Measurements from ENCODE around the gene LDHA. TPM values are rescaled to one million over a fixed set of nuclear protein-coding genes. Genes with fewer than 3 reads are reported as not detected.

The LDHA gene
- total and polyA plus RNA-seq, 7 experiments from 2014 or later = 89.5 to 1,229 (median 275) TPM

- no peaks in the 10 kb centered on the region for H3K27me3 Mint-ChIP-seq
- H3K4me3 ChIP-seq (ENCODE audit: low read length) = no peak overlapping the region
- ATAC-seq = no peak
Observed at GRCh38 chr11:18416459-18416858, 22.1 kb downstream of the LDHA start.

GRCh38 chr11:18419040-18419439, 24.7 kb downstream of the LDHA start:
- Mint-ChIP-seq H3K4me1 (peaks cover 2 to 12% (median 11%) of the 10 kb centered on the region in 7 donors), H3K27me3 (peaks cover 0 to 2% (median 0%) of the 10 kb centered on the region in 5 donors), H3K4me3 (no peak overlapping the region), H3K27ac (no peak overlapping the region), H3K36me3 (no peaks in the 10 kb centered on the region), H3K9me3 (no peaks in the 10 kb centered on the region)
- Histone ChIP-seq H3K9me3 (ENCODE audit: control insufficient read depth in 2 of 3, low read length in 3 of 3) (no peaks in the 10 kb centered on the region), H3K4me1 (ENCODE audit: control insufficient read depth in 2 of 2, insufficient read depth in 2 of 2, low read length in 2 of 2) (no peaks in the 10 kb centered on the region), H3K36me3 (ENCODE audit: control insufficient read depth in 2 of 3, insufficient read depth in 3 of 3, low read length in 3 of 3) (no peaks in the 10 kb centered on the region), H3K4me3 (ENCODE audit: low read length) (no peak overlapping the region), H3K27me3 (ENCODE audit: control insufficient read depth in 2 of 2, insufficient read depth in 2 of 2, low read length in 2 of 2) (no peaks in the 10 kb centered on the region), H3K27ac (ENCODE audit: low read depth, low read length) (no peak overlapping the region)
- intact Hi-C loops (cut with micrococcal nuclease) = no loop called here
- ATAC-seq = no peak
- DNase-seq = no peak
- ChIA-PET POLR2A (interaction anchor here (0.6 kb wide), 1 partner anchor 43 kb away, joined by 4 read pairs; no protein-coding TSS in a partner anchor), CTCF (no interaction called here)

More at GRCh38 chr11:18416459-18416858, 22.1 kb downstream of the LDHA start:
- CTCF ChIA-PET = interaction anchor here (0.6 kb wide), 1 partner anchor 140 kb away, joined by 3 read pairs; no protein-coding TSS in a partner anchor
- H3K9me3 Mint-ChIP-seq = no peaks in the 10 kb centered on the region
- H3K36me3 Mint-ChIP-seq = no peaks in the 10 kb centered on the region
- POLR2A ChIA-PET = no interaction called here
- no peak overlapping the region for H3K4me3 Mint-ChIP-seq
- H3K27ac ChIP-seq (ENCODE audit: low read depth, low read length) = no peak overlapping the region
- H3K4me1 ChIP-seq (ENCODE audit: control insufficient read depth in 2 of 2, insufficient read depth in 2 of 2, low read length in 2 of 2) = no peaks in the 10 kb centered on the region
- no peaks in the 10 kb centered on the region for H3K36me3 ChIP-seq (ENCODE audit: control insufficient read depth in 2 of 3, insufficient read depth in 3 of 3, low read length in 3 of 3)
- no peak for DNase-seq
- intact Hi-C loops (cut with micrococcal nuclease) = no loop called here
- H3K27ac Mint-ChIP-seq = no peak overlapping the region
- peaks cover 4 to 21% (median 11%) of the 10 kb centered on the region in 7 donors for H3K4me1 Mint-ChIP-seq
- no peaks in the 10 kb centered on the region for H3K9me3 ChIP-seq (ENCODE audit: control insufficient read depth in 2 of 3, low read length in 3 of 3)
- H3K27me3 ChIP-seq (ENCODE audit: control insufficient read depth in 2 of 2, insufficient read depth in 2 of 2, low read length in 2 of 2) = no peaks in the 10 kb centered on the region

- Mint-ChIP-seq H3K4me3 (peak overlapping the region in 1 of 10 donors; percentile 45), H3K9me3 (no peaks in the 10 kb centered on the region), H3K36me3 (no peaks in the 10 kb centered on the region), H3K4me1 (peaks cover 2 to 12% (median 11%) of the 10 kb centered on the region in 7 donors), H3K27ac (peak overlapping the region in 5 of 9 donors; percentile 7 to 78 (median 28)), H3K27me3 (peaks cover 0 to 2% (median 0%) of the 10 kb centered on the region in 5 donors)
- ATAC-seq (no peak), DNase-seq (no peak)
- no peaks in the 10 kb centered on the region for H3K9me3 ChIP-seq (ENCODE audit: control insufficient read depth in 2 of 3, low read length in 3 of 3)
- H3K4me3 ChIP-seq (ENCODE audit: low read length) = no peak overlapping the region
- intact Hi-C loops (cut with micrococcal nuclease) = no loop called here
- H3K27me3 ChIP-seq (ENCODE audit: control insufficient read depth in 2 of 2, insufficient read depth in 2 of 2, low read length in 2 of 2) = no peaks in the 10 kb centered on the region
- H3K36me3 ChIP-seq (ENCODE audit: control insufficient read depth in 2 of 3, insufficient read depth in 3 of 3, low read length in 3 of 3) = no peaks in the 10 kb centered on the region
- POLR2A ChIA-PET = interaction anchor here (0.9 kb wide), 1 partner anchor 26 kb away, joined by 3 read pairs; the partner anchor contains the start of gene LDHA
- H3K27ac ChIP-seq (ENCODE audit: low read depth, low read length) = no peak overlapping the region
- no peaks in the 10 kb centered on the region for H3K4me1 ChIP-seq (ENCODE audit: control insufficient read depth in 2 of 2, insufficient read depth in 2 of 2, low read length in 2 of 2)
- CTCF ChIA-PET = no interaction called here
Observed at GRCh38 chr11:18420067-18420466, 25.7 kb downstream of the LDHA start.

- H3K27me3 Mint-ChIP-seq = peaks cover 0 to 2% (median 0%) of the 10 kb centered on the region in 5 donors
- intact Hi-C loops (cut with micrococcal nuclease) = no loop called here
- Histone ChIP-seq H3K27me3 (ENCODE audit: control insufficient read depth in 2 of 2, insufficient read depth in 2 of 2, low read length in 2 of 2) (no peaks in the 10 kb centered on the region), H3K36me3 (ENCODE audit: control insufficient read depth in 2 of 3, insufficient read depth in 3 of 3, low read length in 3 of 3) (no peaks in the 10 kb centered on the region), H3K9me3 (ENCODE audit: control insufficient read depth in 2 of 3, low read length in 3 of 3) (no peaks in the 10 kb centered on the region), H3K27ac (ENCODE audit: low read depth, low read length) (no peak overlapping the region), H3K4me3 (ENCODE audit: low read length) (no peak overlapping the region), H3K4me1 (ENCODE audit: control insufficient read depth in 2 of 2, insufficient read depth in 2 of 2, low read length in 2 of 2) (no peaks in the 10 kb centered on the region)
- H3K4me1 Mint-ChIP-seq = peaks cover 3 to 7% (median 5%) of the 10 kb centered on the region in 7 donors
- no peak for ATAC-seq
- no peak overlapping the region for H3K4me3 Mint-ChIP-seq
- DNase-seq = no peak
- peaks cover 0 to 6% (median 0%) of the 10 kb centered on the region in 5 donors for H3K36me3 Mint-ChIP-seq
- peaks cover 0 to 11% (median 5%) of the 10 kb centered on the region in 11 donors for H3K9me3 Mint-ChIP-seq
- ChIA-PET CTCF (no interaction called here), POLR2A (no interaction called here)
- H3K27ac Mint-ChIP-seq = no peak overlapping the region
Observed at GRCh38 chr11:18427240-18427639, 32.9 kb downstream of the LDHA start.

- Mint-ChIP-seq H3K27me3 (no peaks in the 10 kb centered on the region), H3K4me1 (peaks cover 3 to 12% (median 5%) of the 10 kb centered on the region in 7 donors), H3K27ac (no peak overlapping the region), H3K36me3 (peaks cover 0 to 16% (median 5%) of the 10 kb centered on the region in 5 donors), H3K4me3 (no peak overlapping the region), H3K9me3 (peaks cover 4 to 30% (median 12%) of the 10 kb centered on the region in 11 donors)
- ATAC-seq (no peak), DNase-seq (no peak)
- POLR2A ChIA-PET = interaction anchor here (0.7 kb wide), 1 partner anchor 14 kb away, joined by 3 read pairs; no protein-coding TSS in a partner anchor
- Histone ChIP-seq H3K27ac (ENCODE audit: low read depth, low read length) (no peak overlapping the region), H3K4me1 (ENCODE audit: control insufficient read depth in 2 of 2, insufficient read depth in 2 of 2, low read length in 2 of 2) (no peaks in the 10 kb centered on the region), H3K4me3 (ENCODE audit: low read length) (no peak overlapping the region), H3K36me3 (ENCODE audit: control insufficient read depth in 2 of 3, insufficient read depth in 3 of 3, low read length in 3 of 3) (no peaks in the 10 kb centered on the region), H3K9me3 (ENCODE audit: control insufficient read depth in 2 of 3, low read length in 3 of 3) (no peaks in the 10 kb centered on the region), H3K27me3 (ENCODE audit: control insufficient read depth in 2 of 2, insufficient read depth in 2 of 2, low read length in 2 of 2) (no peaks in the 10 kb centered on the region)
- intact Hi-C loops (cut with micrococcal nuclease) = no loop called here
- CTCF ChIA-PET = no interaction called here
Observed at GRCh38 chr11:18429332-18429731, 35.0 kb downstream of the LDHA start.

- H3K36me3 ChIP-seq (ENCODE audit: control insufficient read depth in 2 of 3, insufficient read depth in 3 of 3, low read length in 3 of 3) = no peaks in the 10 kb centered on the region
- ChIA-PET POLR2A (no interaction called here), CTCF (interaction anchor here (0.9 kb wide), 2 partner anchors 8 to 323 kb away, joined by 3 read pairs; no protein-coding TSS in a partner anchor)
- H3K4me3 ChIP-seq (ENCODE audit: low read length) = no peak overlapping the region
- H3K27me3 Mint-ChIP-seq = no peaks in the 10 kb centered on the region
- no peak overlapping the region for H3K27ac Mint-ChIP-seq
- H3K9me3 Mint-ChIP-seq = peaks cover 0 to 19% (median 4%) of the 10 kb centered on the region in 11 donors
- no peak for ATAC-seq
- H3K27ac ChIP-seq (ENCODE audit: low read depth, low read length) = no peak overlapping the region
- H3K27me3 ChIP-seq (ENCODE audit: control insufficient read depth in 2 of 2, insufficient read depth in 2 of 2, low read length in 2 of 2) = no peaks in the 10 kb centered on the region
- intact Hi-C loops (cut with micrococcal nuclease) = no loop called here
- no peaks in the 10 kb centered on the region for H3K4me1 Mint-ChIP-seq
- no peak for DNase-seq
- no peaks in the 10 kb centered on the region for H3K4me1 ChIP-seq (ENCODE audit: control insufficient read depth in 2 of 2, insufficient read depth in 2 of 2, low read length in 2 of 2)
- no peak overlapping the region for H3K4me3 Mint-ChIP-seq
- H3K9me3 ChIP-seq (ENCODE audit: control insufficient read depth in 2 of 3, low read length in 3 of 3) = no peaks in the 10 kb centered on the region
- peaks cover 0 to 7% (median 4%) of the 10 kb centered on the region in 5 donors for H3K36me3 Mint-ChIP-seq
Observed at GRCh38 chr11:18438691-18439090, 44.3 kb downstream of the LDHA start.

- H3K9me3 ChIP-seq (ENCODE audit: control insufficient read depth in 2 of 3, low read length in 3 of 3) = no peaks in the 10 kb centered on the region
- Mint-ChIP-seq H3K4me1 (peaks cover 0 to 2% (median 0%) of the 10 kb centered on the region in 7 donors), H3K9me3 (no peaks in the 10 kb centered on the region), H3K36me3 (no peaks in the 10 kb centered on the region), H3K4me3 (no peak overlapping the region), H3K27ac (peak overlapping the region in 1 of 9 donors; percentile 54), H3K27me3 (peaks cover 0 to 25% (median 0%) of the 10 kb centered on the region in 5 donors)
- DNase-seq = no peak
- no peaks in the 10 kb centered on the region for H3K36me3 ChIP-seq (ENCODE audit: control insufficient read depth in 2 of 3, insufficient read depth in 3 of 3, low read length in 3 of 3)
- peak; percentile 24 for ATAC-seq
- H3K4me3 ChIP-seq (ENCODE audit: low read length) = no peak overlapping the region
- H3K4me1 ChIP-seq (ENCODE audit: control insufficient read depth in 2 of 2, insufficient read depth in 2 of 2, low read length in 2 of 2) = no peaks in the 10 kb centered on the region
- intact Hi-C loops (cut with micrococcal nuclease) = no loop called here
- CTCF ChIA-PET = no interaction called here
- POLR2A ChIA-PET = no interaction called here
- no peaks in the 10 kb centered on the region for H3K27me3 ChIP-seq (ENCODE audit: control insufficient read depth in 2 of 2, insufficient read depth in 2 of 2, low read length in 2 of 2)
- no peak overlapping the region for H3K27ac ChIP-seq (ENCODE audit: low read depth, low read length)
Observed at GRCh38 chr11:18449251-18449650, 54.9 kb downstream of the LDHA start.
